Measurements from ENCODE around the gene AJUBA.
"Not testable (repeated sequence)": the region's sequence is repeated elsewhere in the genome, so short reads cannot be mapped to it uniquely, and the experiment has no call there.

Gene AJUBA

GRCh38 chr14:23006544-23007419, 24.4 kb upstream of the AJUBA start:
- DNase-seq (ENCODE audit: low read depth, low spot score), result peak; percentile 99

GRCh38 chr14:23006188-23006534, 23.8 kb upstream of the AJUBA start:
- DNase-seq (ENCODE audit: low read depth, low spot score), result no peak

GRCh38 chr14:23005451-23006187, 23.3 kb upstream of the AJUBA start:
- no peak for DNase-seq (ENCODE audit: low read depth, low spot score)

- not testable (repeated sequence) for DNase-seq (ENCODE audit: low read depth, low spot score)
Observed at GRCh38 chr14:23004274-23004673, 21.9 kb upstream of the AJUBA start.

GRCh38 chr14:23002592-23002991, 20.2 kb upstream of the AJUBA start:
- DNase-seq (ENCODE audit: low read depth, low spot score), result no peak

- DNase-seq (ENCODE audit: low read depth, low spot score), result no peak
Observed at GRCh38 chr14:23000860-23001259, 18.5 kb upstream of the AJUBA start.

- no peak for DNase-seq (ENCODE audit: low read depth, low spot score)
Observed at GRCh38 chr14:22998329-22999012, 16.1 kb upstream of the AJUBA start.

- no peak for DNase-seq (ENCODE audit: low read depth, low spot score)
Observed at GRCh38 chr14:22997676-22998323, 15.4 kb upstream of the AJUBA start.

GRCh38 chr14:22996768-22997654, 14.7 kb upstream of the AJUBA start:
- DNase-seq (ENCODE audit: low read depth, low spot score), result no peak

GRCh38 chr14:22995889-22996625, 13.7 kb upstream of the AJUBA start:
- no peak for DNase-seq (ENCODE audit: low read depth, low spot score)

GRCh38 chr14:22994762-22995275, 12.5 kb upstream of the AJUBA start:
- peak; percentile 67 for DNase-seq (ENCODE audit: low read depth, low spot score)

GRCh38 chr14:22993517-22993916, 11.2 kb upstream of the AJUBA start:
- DNase-seq (ENCODE audit: low read depth, low spot score), result no peak

- DNase-seq (ENCODE audit: low read depth, low spot score), result no peak
Observed at GRCh38 chr14:22991852-22992251, 9.5 kb upstream of the AJUBA start.

GRCh38 chr14:22987291-22987690, 4.9 kb upstream of the AJUBA start:
- DNase-seq (ENCODE audit: low read depth, low spot score), result no peak

GRCh38 chr14:22986508-22987054, 4.2 kb upstream of the AJUBA start:
- DNase-seq (ENCODE audit: low read depth, low spot score), result peak; percentile 81

GRCh38 chr14:22985894-22986507, 3.6 kb upstream of the AJUBA start:
- DNase-seq (ENCODE audit: low read depth, low spot score), result no peak

GRCh38 chr14:22984959-22985658, 2.8 kb upstream of the AJUBA start:
- no peak for DNase-seq (ENCODE audit: low read depth, low spot score)

- DNase-seq (ENCODE audit: low read depth, low spot score), result peak; percentile 86
Observed at GRCh38 chr14:22981876-22982476, 375 bp downstream of the AJUBA start.
